GM19023 (cell line): ENCODE data around the gene SLC7A9.

ENCODE experiments used
- ATAC-seq: cut with Tn5 transposase; IDR thresholded peaks from one replicate; pipeline ENCODE4 v1.9.1; 2021; ENCODE audit warnings: mild to moderate bottlenecking, moderate library complexity; ENCODE audit not compliant: unreplicated experiment

Gene SLC7A9

DNA sequence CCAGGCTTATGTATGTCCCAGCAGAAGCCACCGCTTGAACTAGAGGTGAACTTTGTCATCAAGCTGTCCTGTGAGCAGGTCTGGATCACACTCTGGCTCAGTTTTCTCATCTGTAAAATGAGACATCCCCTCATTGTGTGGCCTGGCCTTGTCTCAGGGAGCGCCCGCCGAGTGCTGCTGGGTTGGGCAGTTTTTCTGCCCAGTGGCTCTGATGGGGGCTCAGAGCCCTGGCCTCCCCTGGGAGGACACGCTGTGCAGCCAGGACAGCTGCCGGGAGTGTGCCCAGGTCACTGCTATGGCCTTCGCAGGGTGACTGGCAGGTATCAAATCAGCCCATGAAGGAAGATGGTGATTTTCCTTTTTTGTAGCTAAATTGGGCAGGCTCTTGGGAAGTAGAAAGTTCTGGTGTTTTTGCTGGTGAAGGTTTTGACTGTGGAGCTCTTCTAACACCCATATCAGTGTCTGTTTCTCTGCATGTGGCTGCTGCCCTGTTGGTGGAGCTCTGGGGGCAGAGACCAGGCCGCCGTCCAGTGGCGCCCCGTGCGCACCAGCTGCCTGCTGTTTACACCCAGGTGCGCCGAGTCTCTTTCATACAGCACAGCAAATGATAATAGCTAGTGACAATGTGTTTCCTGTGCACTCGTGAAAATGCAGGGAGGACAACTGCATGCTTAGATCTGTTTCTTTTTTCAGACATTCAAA, 40.8 kb downstream of the SLC7A9 start:
- ATAC-seq, result no peak

DNA sequence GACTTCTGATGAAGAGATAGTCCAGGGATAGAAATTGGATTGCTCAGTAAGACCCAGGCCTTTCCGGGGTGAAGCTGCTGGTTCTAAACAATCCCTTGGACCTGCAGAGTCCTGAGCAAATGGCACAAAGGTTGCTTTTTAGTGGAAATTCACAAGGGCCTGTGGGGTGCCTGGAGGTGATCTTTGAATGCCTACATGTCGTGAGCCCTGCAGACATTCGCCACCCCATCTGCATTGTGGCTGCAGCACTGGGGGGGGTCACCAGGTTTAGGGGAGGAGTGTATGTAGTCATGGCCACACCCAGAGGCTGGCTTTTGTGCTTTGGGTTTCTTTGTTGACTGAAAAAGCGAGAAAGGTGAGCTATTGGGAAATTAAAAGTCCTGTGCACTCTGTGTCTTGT, 41.4 kb downstream of the SLC7A9 start:
- no peak for ATAC-seq

DNA sequence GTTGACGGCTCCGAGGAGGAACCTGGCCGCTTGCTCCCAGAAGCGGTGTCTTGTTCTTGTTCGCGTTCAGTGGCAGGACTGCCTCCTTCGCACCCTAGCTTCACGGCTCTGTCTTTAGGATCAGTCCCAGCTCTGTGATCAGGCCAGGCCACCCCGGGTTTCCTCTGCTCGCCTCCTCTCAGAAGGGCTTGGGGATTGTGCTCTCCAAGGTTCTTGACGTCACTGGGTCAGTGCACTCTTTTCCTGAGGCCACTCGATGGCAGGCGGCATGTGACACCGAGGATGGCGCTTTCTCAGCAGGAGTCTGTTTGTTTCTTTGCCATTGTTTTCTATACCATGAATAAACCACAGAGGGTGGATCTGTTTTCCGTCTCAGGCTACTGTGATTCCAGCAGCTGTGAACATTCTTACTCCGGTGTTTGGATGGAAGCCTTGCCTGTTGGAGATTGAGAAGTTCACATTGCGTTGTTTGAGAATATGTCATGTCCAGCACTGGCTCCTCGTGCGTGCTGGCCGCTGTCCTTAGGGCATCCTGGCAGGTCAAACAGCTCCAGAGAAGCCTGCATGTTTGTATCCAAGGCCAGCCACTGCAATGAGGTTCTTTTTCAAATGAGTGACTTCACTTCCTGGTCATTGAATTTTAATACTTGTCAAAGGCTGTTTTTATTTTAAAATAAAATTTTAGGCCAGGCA, 44.5 kb downstream of the SLC7A9 start:
- ATAC-seq, result no peak

DNA sequence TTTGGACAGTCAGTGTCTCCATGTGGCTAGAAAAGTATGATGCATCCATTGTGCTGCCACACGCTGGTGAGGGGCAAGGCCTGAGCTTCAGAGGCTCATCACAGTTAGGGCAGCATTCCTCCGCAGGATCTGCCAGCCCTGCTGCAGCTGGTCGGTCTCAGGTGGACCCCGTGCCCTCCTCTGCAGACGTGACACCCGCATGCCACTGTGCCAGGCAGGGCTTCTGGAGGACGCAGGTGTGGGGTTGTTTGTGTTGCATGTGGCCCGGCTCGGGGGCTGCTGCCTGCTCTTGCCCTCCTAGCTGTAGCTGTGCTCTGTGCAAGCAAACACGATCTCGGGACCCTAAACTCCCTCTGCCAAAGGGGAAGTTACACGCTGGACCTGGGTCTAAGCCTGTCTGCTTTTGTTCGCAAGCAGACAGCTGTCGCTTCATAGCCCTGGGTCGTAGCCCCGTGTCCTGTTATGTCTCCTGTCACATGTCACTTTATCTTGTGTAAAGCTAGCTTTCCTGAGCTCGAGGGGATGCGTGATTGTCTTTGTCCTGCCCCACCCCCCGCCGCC, 45.3 kb downstream of the SLC7A9 start:
- ATAC-seq, result no peak

DNA sequence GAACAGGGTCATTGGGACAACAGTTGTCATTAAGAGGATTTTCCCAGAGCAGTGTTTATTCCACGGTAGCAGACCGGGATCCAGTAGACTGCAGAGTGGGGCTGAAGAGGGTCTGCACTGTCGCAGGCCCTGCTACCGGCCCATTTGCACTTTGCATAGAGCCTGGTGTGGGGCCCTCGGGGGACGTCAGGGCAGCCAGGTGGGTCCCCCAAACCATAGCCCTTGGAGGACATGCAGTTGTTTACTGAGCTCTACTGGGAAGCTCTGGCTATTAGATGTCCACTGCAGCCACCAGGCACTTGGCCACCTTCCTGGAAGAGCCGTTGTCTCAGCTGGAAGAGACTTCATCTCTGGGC, 45.8 kb downstream of the SLC7A9 start:
- ATAC-seq, result no peak

DNA sequence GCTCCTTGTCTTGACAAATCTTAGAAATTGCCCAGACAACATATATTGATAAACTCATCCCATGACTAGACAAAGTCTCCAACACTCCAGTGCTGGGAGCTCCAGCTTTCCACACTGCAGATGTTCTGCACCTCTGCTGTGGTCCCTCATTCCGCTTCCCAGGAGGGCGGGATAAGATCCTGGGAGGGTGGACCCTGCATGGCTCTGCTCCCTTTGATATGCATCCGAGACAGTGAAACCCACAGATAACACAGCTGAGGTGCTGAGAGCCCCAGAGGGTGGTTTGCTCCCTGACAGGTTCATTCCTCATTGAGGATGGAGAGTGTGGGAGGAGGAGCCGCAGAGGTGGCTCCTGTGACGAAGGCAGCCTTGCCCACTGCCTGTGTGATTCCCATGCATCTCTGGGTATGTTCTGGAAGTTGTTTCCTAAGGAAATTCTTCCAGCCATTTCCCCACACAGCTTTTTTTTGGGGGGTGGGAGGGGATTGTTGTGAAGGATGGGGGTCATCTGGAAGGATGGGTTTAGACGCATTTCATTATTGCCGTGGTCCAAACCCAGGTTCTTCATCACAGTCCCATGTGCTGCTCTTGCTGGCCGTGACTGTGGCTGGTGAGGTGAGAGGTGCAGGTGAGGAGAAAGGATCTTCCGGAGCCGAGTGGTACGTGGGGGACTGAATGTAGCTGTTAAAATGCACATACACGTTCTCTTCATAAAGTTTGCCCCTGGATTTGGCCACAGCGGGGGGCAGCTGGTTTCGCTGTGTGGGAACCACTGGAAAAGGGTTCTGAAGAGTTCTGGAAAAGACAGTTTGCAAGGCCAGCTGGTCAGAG, 46.4 kb downstream of the SLC7A9 start:
- no peak for ATAC-seq

DNA sequence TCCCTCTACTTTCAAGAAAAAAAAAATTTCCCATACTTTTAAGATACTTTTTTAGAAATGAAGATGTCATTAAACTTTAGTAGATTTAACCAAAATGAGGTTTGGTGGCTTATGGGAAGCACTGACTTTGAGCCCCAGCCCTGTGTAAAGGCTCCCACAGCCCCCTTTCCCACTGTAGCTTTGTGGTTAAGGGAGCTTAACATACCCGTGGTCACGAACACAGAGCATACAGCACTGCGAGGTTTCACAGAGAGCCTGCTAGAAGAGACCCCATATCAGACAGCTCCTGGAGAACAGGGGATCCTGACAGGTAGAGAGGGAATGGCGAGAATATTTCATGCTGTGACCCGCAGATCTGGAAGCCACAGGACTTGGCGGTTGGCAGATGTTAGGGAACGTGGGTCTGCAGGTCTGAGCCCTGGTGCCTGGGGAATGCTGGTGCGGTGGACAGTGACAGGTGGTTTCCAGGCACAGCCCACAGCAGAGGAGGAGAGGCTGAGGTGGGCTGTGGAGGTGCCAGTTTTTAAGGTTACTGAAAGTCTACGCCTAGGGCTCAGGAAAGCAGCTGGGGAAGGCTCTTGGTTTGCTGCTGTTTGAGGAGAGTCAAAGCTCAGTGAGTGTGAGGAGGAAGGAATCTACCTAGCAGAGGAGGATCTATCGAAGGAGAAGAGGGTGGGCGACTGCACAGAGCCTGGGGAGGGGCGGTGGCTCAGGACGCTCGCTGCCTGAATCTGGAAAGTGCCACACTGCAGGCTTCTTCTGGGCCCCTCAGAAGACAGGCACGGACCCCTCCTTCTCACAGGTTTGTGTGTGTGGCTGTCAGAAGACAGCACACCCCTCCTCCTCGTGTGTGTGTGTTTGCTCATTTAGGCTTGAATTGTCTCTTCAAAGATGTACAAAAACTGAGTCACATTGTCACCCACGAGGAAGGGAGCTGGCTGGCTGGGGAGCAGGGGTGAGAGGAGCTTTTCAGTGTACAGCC, 49.9 kb downstream of the SLC7A9 start:
- no peak for ATAC-seq

DNA sequence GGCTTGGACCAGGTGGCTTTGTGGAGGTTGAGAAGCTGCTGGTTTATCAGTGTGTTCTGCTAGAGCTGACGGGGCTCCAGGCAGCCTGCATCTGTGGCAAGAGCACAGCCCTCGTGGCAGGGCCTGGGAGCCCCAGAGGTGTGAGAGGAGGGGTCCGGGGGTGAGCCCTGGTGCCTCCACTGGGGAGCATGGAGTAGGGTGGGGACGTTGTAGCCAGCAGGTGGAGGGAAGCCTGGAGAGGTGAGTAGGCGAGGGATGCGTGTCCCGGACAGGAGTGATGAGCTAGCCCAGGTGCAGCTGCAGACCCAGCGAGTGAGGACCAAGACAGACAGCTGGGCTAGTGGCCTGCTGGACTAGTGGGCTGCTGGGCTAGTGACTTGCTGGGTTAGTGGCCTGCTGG, 51.0 kb downstream of the SLC7A9 start:
- ATAC-seq, result no peak

DNA sequence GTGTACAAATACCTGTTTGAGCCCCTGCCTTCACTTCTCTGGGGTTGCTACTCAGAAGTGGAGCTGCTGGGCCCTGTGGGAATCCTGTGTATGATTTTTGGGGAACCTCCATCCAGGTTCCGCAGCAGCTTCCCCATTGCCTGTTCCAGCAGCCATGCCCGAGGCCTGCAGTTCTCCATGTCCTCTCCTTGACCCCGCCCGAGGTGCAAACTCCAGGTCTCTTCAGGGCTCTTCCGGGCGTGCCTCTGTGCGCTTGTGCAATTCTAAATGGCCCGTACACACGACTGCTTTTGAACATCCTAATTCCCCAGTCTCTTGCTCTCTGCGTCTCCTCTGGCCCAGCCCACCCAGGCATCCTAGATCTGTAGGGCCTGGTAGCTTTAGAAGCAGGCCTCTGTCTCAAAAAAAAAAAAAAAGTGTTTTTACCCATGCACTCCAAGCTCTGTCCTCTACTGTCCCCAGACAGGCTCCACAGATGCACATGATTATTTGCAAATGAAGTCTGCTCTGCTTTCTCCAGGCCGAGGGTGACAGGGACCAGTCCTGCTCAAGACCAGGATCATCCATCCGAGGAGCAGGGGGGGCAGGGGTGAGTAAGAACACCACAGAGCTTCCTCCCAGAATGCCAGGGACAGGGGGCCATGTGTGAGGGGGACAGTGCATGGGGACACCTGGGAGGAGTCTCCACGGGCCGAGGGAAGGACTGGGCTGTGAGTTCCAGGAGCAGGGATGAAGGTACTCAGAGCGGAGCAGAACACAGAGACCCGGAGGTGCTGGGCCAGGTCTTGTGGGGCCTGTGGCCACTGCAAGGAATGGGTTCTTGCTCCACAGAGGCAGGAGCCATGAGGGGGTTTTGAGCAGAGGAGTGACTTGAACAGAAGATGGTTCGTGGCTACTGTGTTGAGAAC, 51.7 kb downstream of the SLC7A9 start:
- ATAC-seq, result no peak

DNA sequence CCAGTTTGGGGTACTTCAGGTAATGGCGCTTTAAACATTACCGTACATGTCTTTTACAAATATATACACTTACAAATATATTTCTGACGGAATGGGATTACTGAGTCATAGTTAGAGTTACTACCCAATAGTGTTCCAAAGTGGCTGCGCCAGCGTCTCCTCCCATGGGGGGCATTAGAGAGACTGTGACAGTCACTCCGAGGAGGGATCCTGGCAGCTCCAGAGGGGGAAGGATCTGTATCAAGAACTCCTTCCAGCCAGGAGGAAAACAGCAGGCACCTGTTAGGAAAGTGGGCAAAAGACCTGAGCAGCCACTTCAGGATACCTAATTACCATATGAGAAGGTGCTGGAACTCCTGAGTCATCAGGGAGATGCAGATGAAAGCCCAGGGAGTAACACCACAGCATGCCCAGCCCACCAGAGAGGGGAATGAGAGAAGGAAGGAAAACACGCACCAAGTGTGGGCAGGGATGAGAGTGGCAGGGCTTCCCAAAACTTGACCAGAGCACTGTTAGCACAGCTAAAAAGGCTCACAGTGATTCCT, 52.9 kb downstream of the SLC7A9 start:
- no peak for ATAC-seq

DNA sequence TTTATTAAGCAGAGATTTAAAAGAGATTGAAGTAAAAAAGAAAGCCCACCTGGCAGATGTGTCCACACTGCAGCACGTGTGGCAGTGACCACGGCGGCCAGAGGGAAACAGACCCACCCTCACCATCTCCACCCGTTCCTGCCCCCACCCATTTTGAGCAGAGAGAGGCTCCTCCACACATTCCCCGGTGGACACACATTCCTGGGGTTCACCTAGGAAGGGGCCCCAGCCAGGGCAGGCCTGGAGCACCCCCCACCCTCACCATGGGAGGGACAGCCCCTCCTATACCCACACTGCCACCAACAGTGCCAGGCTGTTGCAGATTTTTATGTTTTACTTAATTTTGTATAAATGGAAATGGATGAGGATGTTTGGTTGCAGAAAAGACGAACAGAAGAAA, 54.9 kb downstream of the SLC7A9 start:
- no peak for ATAC-seq

DNA sequence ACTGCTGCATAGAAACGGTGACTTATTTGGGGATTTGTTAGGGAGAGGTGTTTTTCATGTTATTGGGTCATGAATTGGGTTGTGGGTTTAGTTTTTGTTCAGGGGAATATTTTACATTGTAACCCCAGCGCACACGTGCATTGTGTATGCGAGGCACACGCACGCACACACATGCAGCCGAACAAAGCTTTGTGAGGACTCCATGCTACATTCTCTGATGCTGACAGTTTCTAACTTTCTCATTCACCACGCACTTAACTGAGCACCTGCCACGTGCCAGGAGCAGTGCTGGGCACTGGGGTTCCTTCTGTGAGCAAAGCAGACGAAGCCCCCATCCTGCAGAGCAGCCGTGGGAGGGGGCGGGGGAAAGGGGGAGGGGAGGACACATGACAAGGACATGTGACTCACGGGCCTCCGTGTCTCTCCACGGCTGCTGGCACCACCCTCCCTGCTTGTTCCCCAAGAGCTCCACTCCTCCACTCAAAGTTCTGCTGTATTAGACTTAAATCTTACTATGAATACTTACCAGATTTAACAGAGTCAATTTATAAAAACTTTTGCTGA, 55.6 kb downstream of the SLC7A9 start:
- ATAC-seq, result no peak

DNA sequence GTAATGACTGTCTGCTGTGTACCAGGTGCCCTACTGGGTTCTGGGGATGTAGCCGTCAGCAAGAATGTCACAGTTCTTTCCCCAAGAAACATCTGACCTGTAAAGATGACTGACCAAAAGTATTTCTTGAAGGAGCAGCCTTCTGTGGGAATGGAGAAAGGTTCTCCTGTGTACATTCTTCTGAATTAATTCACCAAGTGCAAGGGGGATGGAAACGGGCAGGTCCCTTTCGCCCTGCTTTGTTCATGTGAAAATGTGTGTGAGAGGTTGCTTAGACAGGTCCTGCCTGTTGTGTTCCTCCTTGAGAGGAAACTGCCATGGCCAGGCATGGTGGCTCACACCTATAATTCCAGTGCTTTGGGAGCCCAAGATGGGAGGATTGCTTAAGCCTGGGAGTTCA, 57.0 kb downstream of the SLC7A9 start:
- no peak for ATAC-seq

DNA sequence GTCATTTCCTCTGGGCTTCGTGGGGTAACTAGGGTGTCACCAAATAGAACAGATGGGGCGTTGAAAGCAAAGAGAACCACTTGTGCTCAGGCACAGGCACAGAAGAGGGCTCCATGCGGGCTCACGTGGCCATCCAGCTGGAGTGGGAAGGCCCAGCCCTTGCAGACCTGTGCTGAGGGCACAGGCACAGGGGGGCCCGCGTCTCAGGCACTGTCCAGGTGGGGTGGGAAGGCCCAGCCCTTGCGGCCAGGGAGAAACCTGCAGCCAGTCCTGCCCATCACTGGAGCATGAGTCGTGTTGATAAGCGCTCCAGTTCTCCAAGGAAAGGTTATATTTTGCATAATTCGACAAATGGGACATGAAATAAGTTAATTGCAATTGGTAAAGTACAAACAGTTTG, 57.5 kb downstream of the SLC7A9 start:
- ATAC-seq, result no peak

DNA sequence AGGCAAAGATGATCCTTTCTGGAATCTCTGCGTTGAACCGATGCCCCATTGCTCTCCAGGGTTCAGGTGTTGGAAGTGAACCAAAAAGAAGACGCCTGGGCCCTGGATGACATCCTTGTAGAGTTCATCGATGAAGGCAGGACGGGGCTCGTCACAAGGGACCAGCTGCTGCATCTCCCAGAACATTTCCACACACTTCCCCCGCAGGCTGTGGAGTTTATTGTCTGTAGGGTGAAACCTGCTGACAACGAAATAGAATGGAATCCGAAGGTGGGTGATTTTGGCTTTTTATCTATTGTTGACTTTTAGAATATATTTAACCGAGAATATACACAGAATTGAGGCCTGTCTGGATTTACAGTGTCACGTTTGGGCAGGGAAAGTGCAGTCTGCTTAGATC, 58.4 kb downstream of the SLC7A9 start:
- ATAC-seq, result no peak

DNA sequence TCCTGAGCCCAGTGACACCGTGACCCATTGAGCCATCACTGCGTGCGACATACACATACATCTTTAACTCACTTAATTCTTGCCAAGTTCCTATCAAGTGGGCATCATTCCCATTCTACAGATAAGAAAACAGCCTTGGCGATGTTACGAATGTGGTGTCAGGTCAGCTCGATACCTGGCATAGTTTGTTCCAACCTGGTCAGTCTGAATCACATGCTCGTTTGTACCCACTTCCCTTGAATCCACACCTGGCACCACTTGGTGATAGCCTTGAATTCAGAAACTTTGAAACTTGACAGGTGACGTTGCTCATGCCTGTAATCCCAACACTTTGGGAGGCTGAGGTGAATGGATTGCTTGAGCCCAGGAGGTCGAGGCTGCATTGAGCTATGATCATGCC, 59.1 kb downstream of the SLC7A9 start:
- ATAC-seq, result no peak

DNA sequence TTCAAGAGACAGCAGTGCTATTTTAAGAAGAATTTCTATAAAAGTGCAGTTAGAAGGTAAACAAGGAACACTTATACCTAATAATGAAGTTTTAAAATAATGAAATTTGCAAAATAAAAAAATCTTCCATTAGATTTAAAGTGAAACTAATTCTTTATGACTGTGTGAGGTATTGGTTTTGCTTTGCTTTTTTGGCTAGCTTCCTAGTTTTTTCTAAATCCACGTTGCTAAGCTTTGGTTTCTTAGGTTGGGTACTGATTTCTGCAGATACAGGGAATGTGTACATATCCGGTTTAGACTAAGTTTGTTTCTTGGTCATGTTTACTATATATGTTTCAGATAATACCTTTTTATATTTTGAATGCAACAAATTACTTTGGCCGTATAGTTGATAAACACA, 59.8 kb downstream of the SLC7A9 start:
- no peak for ATAC-seq

DNA sequence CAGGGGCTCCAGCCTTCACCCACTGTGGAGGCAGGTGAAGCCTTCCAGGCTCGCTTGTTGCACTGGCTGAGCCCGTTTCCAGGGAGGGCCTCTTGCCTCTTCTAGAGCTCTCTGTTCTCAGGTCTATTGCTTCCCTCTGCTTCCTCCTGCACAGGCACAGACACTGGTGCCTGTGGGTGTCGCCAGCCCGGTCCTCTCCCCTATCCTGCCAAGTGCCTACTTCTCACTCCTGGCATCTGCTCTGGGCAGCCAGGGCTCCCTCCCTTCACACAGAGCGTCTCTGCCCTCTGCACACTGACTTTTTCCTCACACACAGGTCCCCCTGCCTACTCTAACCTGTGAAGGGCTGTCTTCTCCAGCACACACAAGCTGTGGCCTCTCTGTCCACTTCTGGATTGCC, 60.3 kb downstream of the SLC7A9 start:
- ATAC-seq, result no peak

DNA sequence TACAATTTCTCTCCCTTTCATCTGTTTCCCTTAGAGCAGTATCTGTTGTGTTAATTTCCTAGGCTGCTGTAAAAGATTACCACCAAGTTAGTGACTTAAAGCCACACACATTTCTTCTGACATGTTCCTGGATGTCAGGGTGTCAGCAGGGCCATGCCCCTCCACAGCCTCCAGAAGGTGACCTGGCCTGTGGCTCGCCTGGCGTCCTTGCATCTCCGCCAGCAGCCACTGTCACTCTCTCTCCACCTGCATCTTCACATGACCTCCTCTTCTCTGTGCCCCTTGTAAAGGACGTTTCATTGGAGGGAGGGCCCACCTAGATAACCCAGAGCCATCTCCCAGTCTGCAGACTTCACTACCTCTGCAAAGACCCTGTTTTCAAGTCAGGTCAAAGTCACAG, 61.3 kb downstream of the SLC7A9 start:
- ATAC-seq, result no peak
